Natural killer cell (primary cell): ENCODE measurements around the gene AMN. TPM values are rescaled to one million over a fixed set of nuclear protein-coding genes. Genes with fewer than 3 reads are reported as not detected.

Experiments
- ATAC-seq, 3 donors: fragments of 150-1000 bp in 2 of 3; fragments of 200-7000 bp in 1 of 3; cut with Tn5 transposase; 1 replicate in 1 of 3; 2 replicates in 2 of 3; pipeline ENCODE4 v1.10.0; 2021; ENCODE audit warnings: mild to moderate bottlenecking in 2 of 3, moderate library complexity in 2 of 3
- DNase-seq, 2 donors: peaks; one replicate each; pipeline versions ENCODE4 v3.0.0 to v3.0.0-alpha.2; 2013 to 2021; ENCODE audit warnings: mixed read lengths in 1 of 2
- H3K27ac ChIP-seq: one replicate; pipeline ENCODE4 v1.5.1; 2013; ENCODE audit warnings: mild to moderate bottlenecking, low read length
- H3K27me3 ChIP-seq: one replicate; pipeline ENCODE4 v1.6.1; 2013; ENCODE audit warnings: low read length; ENCODE audit not compliant: control insufficient read depth, insufficient read depth
- H3K36me3 ChIP-seq: one replicate; pipeline ENCODE4 v1.6.1; 2013; ENCODE audit warnings: low read length; ENCODE audit not compliant: control insufficient read depth, insufficient read depth
- H3K4me1 ChIP-seq: one replicate; pipeline ENCODE4 v1.6.1; 2013; ENCODE audit warnings: low read length; ENCODE audit not compliant: control insufficient read depth, insufficient read depth
- H3K4me3 ChIP-seq: one replicate; pipeline ENCODE4 v1.5.1; 2013; ENCODE audit warnings: low read length
- H3K9me3 ChIP-seq: one replicate; pipeline ENCODE4 v1.6.1; 2013; ENCODE audit warnings: low read length; ENCODE audit not compliant: control insufficient read depth, insufficient read depth
- H3K27ac Mint-ChIP-seq, 2 donors: one replicate each; pipeline ENCODE4 v1.8.0; 2022; ENCODE audit warnings: mild to moderate bottlenecking in 2 of 2, mixed read lengths in 2 of 2, moderate library complexity in 1 of 2
- H3K27me3 Mint-ChIP-seq, 2 donors: one replicate each; pipeline ENCODE4 v1.8.0; 2022; ENCODE audit warnings: low read depth in 2 of 2, mixed read lengths in 2 of 2
- H3K36me3 Mint-ChIP-seq: one replicate; pipeline ENCODE4 v1.8.0; 2022; ENCODE audit warnings: mixed read lengths
- H3K4me1 Mint-ChIP-seq, 2 donors: one replicate each; pipeline ENCODE4 v1.8.0; 2022; ENCODE audit warnings: mixed read lengths in 2 of 2
- H3K4me3 Mint-ChIP-seq: one replicate; pipeline ENCODE4 v1.8.0; 2022; ENCODE audit warnings: mild to moderate bottlenecking, moderate library complexity, mixed read lengths
- H3K9me3 Mint-ChIP-seq, 2 donors: one replicate each; pipeline ENCODE4 v1.8.0; 2022; ENCODE audit warnings: mixed read lengths in 2 of 2
- WGBS: methylation state at CpG from one replicate; pipeline ENCODE4 v1.1.7; 2013; ENCODE audit warnings: missing lambda C conversion rate; ENCODE audit not compliant: insufficient coverage; 5-methylcytosine and 5-hydroxymethylcytosine counted together
- intact Hi-C: fragments of 100-400 bp; cut with micrococcal nuclease; formaldehyde crosslinking; loops from one replicate; pipeline ENCODE4 v1.14.2; 2022
- total RNA-seq, 4 donors: library from RNA; stranded (reverse); fragments of 120-200 nt in 1 of 4; gene quantifications; one replicate each; pipeline versions ENCODE4 v1.2.3 to v1.2.4, GENCODE V29; 2013 to 2022
- TF ChIP-seq, protein P1 (sequence below): fragments of 200-600 bp; IDR thresholded peaks from one replicate; pipeline ENCODE4 v1.8.0; 2022; ENCODE audit warnings: antibody characterized with exemption

AMN gene
- total RNA-seq, 3 donors from 2014 or later (not counting 1 experiment from before 2014, with no cell fraction given) = 0.24 to 2.4 (median 2.0) TPM

DNA sequence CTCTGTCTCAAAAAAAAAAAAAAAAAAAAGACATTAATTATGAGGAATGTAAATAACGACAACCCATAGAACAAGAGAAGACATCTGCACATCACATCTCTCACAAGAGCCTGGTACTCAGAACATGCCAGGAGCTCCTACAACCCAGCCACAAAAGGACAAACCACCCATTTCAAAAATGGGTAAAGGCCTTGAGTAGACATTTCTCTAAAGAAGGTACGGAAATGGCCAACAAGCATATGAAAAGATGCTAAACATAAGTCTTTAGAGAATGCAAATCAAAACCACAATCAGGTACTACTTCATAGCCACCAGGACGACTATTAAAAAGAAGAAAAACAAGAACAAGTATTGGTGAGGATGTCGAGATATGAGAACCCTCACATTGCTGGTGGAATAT, 13.3 kb downstream of the AMN start:
- TF ChIP-seq, protein P1, sequence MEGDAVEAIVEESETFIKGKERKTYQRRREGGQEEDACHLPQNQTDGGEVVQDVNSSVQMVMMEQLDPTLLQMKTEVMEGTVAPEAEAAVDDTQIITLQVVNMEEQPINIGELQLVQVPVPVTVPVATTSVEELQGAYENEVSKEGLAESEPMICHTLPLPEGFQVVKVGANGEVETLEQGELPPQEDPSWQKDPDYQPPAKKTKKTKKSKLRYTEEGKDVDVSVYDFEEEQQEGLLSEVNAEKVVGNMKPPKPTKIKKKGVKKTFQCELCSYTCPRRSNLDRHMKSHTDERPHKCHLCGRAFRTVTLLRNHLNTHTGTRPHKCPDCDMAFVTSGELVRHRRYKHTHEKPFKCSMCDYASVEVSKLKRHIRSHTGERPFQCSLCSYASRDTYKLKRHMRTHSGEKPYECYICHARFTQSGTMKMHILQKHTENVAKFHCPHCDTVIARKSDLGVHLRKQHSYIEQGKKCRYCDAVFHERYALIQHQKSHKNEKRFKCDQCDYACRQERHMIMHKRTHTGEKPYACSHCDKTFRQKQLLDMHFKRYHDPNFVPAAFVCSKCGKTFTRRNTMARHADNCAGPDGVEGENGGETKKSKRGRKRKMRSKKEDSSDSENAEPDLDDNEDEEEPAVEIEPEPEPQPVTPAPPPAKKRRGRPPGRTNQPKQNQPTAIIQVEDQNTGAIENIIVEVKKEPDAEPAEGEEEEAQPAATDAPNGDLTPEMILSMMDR = no peak
- ATAC-seq = no peak

GRCh38 chr14:102937331-102938175, 15.1 kb downstream of the AMN start:
- Mint-ChIP-seq H3K27ac (no peak overlapping the region), H3K4me3 (no peak overlapping the region), H3K36me3 (no peaks in the 10 kb centered on the region), H3K4me1 (no peaks in the 10 kb centered on the region), H3K27me3 (no peaks in the 10 kb centered on the region), H3K9me3 (no peaks in the 10 kb centered on the region)
- DNase-seq = no peak
- Histone ChIP-seq H3K4me1 (no peaks in the 10 kb centered on the region), H3K9me3 (no peaks in the 10 kb centered on the region), H3K27ac (no peak overlapping the region), H3K4me3 (no peak overlapping the region), H3K36me3 (no peaks in the 10 kb centered on the region), H3K27me3 (no peaks in the 10 kb centered on the region)
- intact Hi-C loops = no loop called here
- ATAC-seq = no peak
- TF ChIP-seq, protein P1 = no peak
- 95% methylated on average over 18 of the region's 22 CpGs for WGBS

More for the DNA sequence above, 13.3 kb downstream of the AMN start:
- WGBS = 60% methylated on average over 1 of the region's 4 CpGs
- Histone ChIP-seq H3K9me3 (no peaks in the 10 kb centered on the region), H3K27ac (no peak overlapping the region), H3K27me3 (peaks cover 6% of the 10 kb centered on the region), H3K36me3 (no peaks in the 10 kb centered on the region), H3K4me3 (no peak overlapping the region), H3K4me1 (peaks cover 1% of the 10 kb centered on the region)
- Mint-ChIP-seq H3K9me3 (no peaks in the 10 kb centered on the region), H3K36me3 (no peaks in the 10 kb centered on the region), H3K4me3 (no peak overlapping the region), H3K4me1 (no peaks in the 10 kb centered on the region), H3K27ac (no peak overlapping the region), H3K27me3 (peaks cover 0 to 4% of the 10 kb centered on the region in 2 donors)
- no peak for DNase-seq
- intact Hi-C loops = no loop called here

GRCh38 chr14:102938191-102938590, 15.7 kb downstream of the AMN start:
- no peaks in the 10 kb centered on the region for H3K9me3 ChIP-seq
- H3K27ac Mint-ChIP-seq = no peak overlapping the region
- ATAC-seq (no peak), DNase-seq (no peak)
- no peak overlapping the region for H3K4me3 Mint-ChIP-seq
- H3K9me3 Mint-ChIP-seq = no peaks in the 10 kb centered on the region
- no peaks in the 10 kb centered on the region for H3K4me1 Mint-ChIP-seq
- no peaks in the 10 kb centered on the region for H3K36me3 ChIP-seq
- no peaks in the 10 kb centered on the region for H3K36me3 Mint-ChIP-seq
- H3K4me3 ChIP-seq = no peak overlapping the region
- no peaks in the 10 kb centered on the region for H3K27me3 ChIP-seq
- H3K4me1 ChIP-seq = no peaks in the 10 kb centered on the region
- WGBS = 95% methylated on average over 12 of the region's 12 CpGs
- no peak overlapping the region for H3K27ac ChIP-seq
- TF ChIP-seq, protein P1 = no peak
- intact Hi-C loops = no loop called here
- no peaks in the 10 kb centered on the region for H3K27me3 Mint-ChIP-seq
